H1 (cell line): ENCODE results near the gene TRAPPC2L.

Source experiments
- CHD2 ChIP-seq: IDR thresholded peaks from 2 replicates; pipeline ENCODE4 v1.6.1; 2012; ENCODE audit warnings: low read length, improper control_type of control experiment
- EZH2 ChIP-seq: fragments of 200-600 bp; sonication (generic); IDR thresholded peaks from 2 replicates; pipeline ENCODE4 v1.7.1; 2012; ENCODE audit warnings: low read depth, mild to moderate bottlenecking, moderate library complexity, low read length, inconsistent platforms; ENCODE audit not compliant: severe bottlenecking
- JUND ChIP-seq: IDR thresholded peaks from 2 replicates; pipeline ENCODE4 v1.6.1; 2011; ENCODE audit warnings: mild to moderate bottlenecking, improper control_type of control experiment, low read length
- MAFK ChIP-seq: IDR thresholded peaks from 2 replicates; pipeline ENCODE4 v1.6.1; 2012; ENCODE audit warnings: low read depth, mild to moderate bottlenecking, improper control_type of control experiment, low read length
- NRF1 ChIP-seq: IDR thresholded peaks from 2 replicates; pipeline ENCODE4 v1.6.1; 2011; ENCODE audit warnings: mild to moderate bottlenecking, low read depth, low read length, improper control_type of control experiment
- POLR2A ChIP-seq, 2 experiments: IDR thresholded peaks; 1 replicate in 1 of 2; 2 replicates in 1 of 2; pipeline ENCODE4 v1.6.1; 2011; ENCODE audit warnings: low read depth in 2 of 2, low read length in 2 of 2, mild to moderate bottlenecking in 2 of 2; ENCODE audit errors: control extremely low read depth in 1 of 2
- POLR2AphosphoS5 ChIP-seq: IDR thresholded peaks from 2 replicates; pipeline ENCODE4 v1.6.1; 2011; ENCODE audit warnings: low read depth, low read length
- RFX5 ChIP-seq: IDR thresholded peaks from 2 replicates; pipeline ENCODE4 v1.6.1; 2011; ENCODE audit warnings: low read depth, low read length, improper control_type of control experiment, borderline replicate concordance
- TAF1 ChIP-seq: IDR thresholded peaks from 2 replicates; pipeline ENCODE4 v1.6.1; 2011; ENCODE audit warnings: mild to moderate bottlenecking, low read depth, low read length
- TAF7 ChIP-seq: optimal IDR thresholded peaks from 2 replicates; pipeline ENCODE3; 2011; ENCODE audit warnings: low read depth, mild to moderate bottlenecking, inconsistent platforms, low read length, moderate library complexity, borderline replicate concordance
- ZNF274 ChIP-seq: IDR thresholded peaks from 2 replicates; pipeline ENCODE4 v1.7.0; 2012; ENCODE audit warnings: low read length, borderline replicate concordance; ENCODE audit errors: extremely low read depth
- TF ChIP-seq, protein P1 (sequence below), 3 experiments: IDR thresholded peaks; 1 replicate in 2 of 3; 2 replicates in 1 of 3; pipeline versions ENCODE4 v1.5.1 to v1.6.1; 2011; ENCODE audit warnings: low read length in 3 of 3, mild to moderate bottlenecking in 3 of 3, inconsistent platforms in 2 of 3, low read depth in 1 of 3, moderate library complexity in 1 of 3; ENCODE audit not compliant: insufficient read depth in 1 of 3; ENCODE audit errors: control extremely low read depth in 1 of 3
- TF ChIP-seq, protein P2 (sequence below): IDR thresholded peaks from 2 replicates; pipeline ENCODE4 v1.6.1; 2012; ENCODE audit warnings: inconsistent platforms
- TF ChIP-seq, protein P3 (sequence below): IDR thresholded peaks from 2 replicates; pipeline ENCODE4 v1.6.1; 2012; ENCODE audit warnings: low read length, inconsistent platforms

DNA sequence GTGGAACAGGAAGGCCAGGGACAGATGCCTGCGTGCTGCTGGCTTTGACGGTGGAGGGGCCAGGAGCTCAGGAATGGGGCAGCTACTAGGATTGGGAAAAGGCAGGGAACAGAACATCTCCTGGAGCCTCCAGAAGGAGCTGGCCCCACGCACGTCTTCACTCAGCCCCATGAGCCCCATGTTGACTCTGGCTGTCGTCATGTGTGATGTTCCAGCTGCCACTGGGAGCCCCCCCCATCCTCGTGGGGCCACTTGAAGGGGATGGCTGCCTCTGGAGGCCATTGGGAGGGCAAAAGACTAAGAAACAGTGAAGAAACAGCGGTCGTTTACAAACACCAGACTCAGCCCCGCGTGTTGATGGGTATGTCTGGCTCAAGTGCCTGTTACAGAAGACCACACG lies 26.7 kb upstream of the TRAPPC2L start:
- TF ChIP-seq, protein P1, sequence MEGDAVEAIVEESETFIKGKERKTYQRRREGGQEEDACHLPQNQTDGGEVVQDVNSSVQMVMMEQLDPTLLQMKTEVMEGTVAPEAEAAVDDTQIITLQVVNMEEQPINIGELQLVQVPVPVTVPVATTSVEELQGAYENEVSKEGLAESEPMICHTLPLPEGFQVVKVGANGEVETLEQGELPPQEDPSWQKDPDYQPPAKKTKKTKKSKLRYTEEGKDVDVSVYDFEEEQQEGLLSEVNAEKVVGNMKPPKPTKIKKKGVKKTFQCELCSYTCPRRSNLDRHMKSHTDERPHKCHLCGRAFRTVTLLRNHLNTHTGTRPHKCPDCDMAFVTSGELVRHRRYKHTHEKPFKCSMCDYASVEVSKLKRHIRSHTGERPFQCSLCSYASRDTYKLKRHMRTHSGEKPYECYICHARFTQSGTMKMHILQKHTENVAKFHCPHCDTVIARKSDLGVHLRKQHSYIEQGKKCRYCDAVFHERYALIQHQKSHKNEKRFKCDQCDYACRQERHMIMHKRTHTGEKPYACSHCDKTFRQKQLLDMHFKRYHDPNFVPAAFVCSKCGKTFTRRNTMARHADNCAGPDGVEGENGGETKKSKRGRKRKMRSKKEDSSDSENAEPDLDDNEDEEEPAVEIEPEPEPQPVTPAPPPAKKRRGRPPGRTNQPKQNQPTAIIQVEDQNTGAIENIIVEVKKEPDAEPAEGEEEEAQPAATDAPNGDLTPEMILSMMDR (IDR thresholded peaks at IDR 0.05; ENCODE audit: control extremely low read depth in 1 of 3, insufficient read depth in 1 of 3, low read depth in 1 of 3, low read length in 3 of 3): no peak
- TF ChIP-seq MAFK (no peak), RFX5 (no peak), JUND (no peak), POLR2A (IDR thresholded peaks at IDR 0.05; ENCODE audit: control extremely low read depth in 1 of 2, low read depth in 2 of 2, low read length in 2 of 2) (no peak), POLR2AphosphoS5 (no peak), ZNF274 (no peak), EZH2 (no peak), NRF1 (no peak), TAF7 (no peak), TAF1 (no peak), CHD2 (no peak)
- TF ChIP-seq, protein P2, sequence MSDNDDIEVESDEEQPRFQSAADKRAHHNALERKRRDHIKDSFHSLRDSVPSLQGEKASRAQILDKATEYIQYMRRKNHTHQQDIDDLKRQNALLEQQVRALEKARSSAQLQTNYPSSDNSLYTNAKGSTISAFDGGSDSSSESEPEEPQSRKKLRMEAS: no peak
- TF ChIP-seq, protein P3, sequence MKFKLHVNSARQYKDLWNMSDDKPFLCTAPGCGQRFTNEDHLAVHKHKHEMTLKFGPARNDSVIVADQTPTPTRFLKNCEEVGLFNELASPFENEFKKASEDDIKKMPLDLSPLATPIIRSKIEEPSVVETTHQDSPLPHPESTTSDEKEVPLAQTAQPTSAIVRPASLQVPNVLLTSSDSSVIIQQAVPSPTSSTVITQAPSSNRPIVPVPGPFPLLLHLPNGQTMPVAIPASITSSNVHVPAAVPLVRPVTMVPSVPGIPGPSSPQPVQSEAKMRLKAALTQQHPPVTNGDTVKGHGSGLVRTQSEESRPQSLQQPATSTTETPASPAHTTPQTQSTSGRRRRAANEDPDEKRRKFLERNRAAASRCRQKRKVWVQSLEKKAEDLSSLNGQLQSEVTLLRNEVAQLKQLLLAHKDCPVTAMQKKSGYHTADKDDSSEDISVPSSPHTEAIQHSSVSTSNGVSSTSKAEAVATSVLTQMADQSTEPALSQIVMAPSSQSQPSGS: no peak
